GM21576 (cell line): ENCODE results near the gene WDR7.
"Not testable (repeated sequence)": the region's sequence is repeated elsewhere in the genome, so short reads cannot be mapped to it uniquely, and the experiment has no call there.

Source experiments
- ATAC-seq: cut with Tn5 transposase; IDR thresholded peaks from one replicate; pipeline ENCODE4 v1.9.1; 2021; ENCODE audit warnings: mild to moderate bottlenecking, moderate library complexity; ENCODE audit not compliant: unreplicated experiment

WDR7 gene

GRCh38 chr18:56652802-56653201 is 1.6 kb downstream of the WDR7 start:
- ATAC-seq = no peak

DNA sequence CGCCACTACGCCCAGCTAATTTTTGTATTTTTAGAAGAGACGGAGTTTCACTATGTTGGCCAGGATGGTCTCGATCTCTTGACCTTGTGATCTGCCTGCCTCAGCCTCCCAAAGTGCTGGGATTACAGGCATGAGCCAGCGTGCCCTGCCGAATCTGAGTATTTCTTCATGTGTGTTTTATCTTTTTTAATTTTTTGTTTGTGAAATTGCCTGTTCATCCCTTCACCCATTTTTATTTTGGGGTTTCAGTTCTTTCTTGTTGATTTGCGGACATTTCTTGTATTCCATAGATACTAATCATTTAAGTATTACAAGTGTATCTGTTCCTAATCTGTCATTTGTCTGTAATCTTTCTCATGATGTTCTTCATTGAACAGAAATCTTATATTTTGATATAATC is 3.1 kb downstream of the WDR7 start:
- ATAC-seq = not testable (repeated sequence)

DNA sequence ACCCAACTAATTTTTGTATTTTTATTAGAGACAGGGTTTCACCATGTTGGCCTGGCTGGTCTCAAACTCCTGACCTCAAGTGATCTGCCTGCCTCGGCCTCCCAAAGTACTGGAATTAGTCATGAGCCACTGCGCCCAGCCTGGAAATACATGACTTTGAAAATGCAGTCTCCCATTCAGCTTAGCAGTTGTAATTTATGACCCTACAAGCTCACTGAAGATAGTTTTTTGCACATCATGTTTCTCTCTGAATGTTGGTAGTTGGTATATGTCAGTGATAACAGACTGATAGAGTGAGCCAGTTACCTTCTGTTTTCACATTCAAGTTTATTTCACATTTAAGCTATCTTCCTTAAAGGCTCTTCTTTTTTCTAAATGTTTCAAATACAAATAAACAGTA is 7.1 kb downstream of the WDR7 start:
- no peak for ATAC-seq

GRCh38 chr18:56659111-56659510 is 8.0 kb downstream of the WDR7 start:
- ATAC-seq = no peak

- ATAC-seq = no peak
These were observed 9.5 kb downstream of the WDR7 start for GRCh38 chr18:56660655-56661054.

DNA sequence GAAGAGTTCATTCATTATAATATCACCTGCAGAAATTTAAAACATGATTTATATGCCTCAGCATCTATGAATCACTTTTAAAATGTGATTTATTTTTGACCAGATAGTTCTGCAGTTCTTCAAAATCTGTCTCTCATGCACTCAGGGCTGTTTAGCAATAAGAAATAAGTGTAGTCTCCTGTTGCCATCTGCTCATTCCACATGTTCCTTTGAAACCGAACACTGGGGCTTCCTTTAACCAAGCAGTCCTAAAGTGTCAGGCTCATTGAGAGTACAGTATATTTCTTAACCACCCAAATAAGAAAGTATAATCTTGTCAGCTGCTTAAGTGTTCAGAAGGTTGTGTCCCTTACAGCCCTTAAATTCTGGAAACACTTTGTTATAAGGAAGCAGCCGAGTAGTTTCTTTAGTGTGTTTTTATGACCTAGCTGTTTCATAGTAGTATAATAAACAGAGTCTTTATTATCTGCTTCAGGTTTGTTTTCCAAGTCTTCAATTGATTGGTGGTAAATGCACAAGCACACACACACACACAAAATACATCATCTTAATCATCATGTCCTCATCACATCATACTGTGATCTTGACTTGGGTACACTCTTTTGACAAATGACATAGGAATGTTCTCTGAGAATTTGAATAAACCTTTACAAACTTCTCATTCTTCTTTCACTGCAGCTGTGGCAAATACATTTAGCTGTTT is 10.4 kb downstream of the WDR7 start:
- no peak for ATAC-seq

DNA sequence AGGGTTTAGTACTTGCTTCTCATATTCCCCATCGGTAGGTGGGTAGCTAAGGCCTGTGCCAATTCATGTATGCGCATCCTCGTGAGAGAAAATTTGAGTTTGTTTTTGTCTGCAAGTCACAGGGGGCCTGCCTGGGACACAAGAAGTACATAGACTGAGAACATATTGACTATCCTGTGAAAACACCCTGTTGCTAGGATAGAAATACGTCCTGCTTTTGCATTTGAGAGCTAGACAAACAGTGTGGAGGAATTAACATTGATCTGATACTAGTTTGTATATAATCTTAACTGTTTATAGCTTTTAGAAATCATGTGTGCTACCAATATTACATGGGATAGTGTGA is 10.9 kb downstream of the WDR7 start:
- ATAC-seq = no peak

DNA sequence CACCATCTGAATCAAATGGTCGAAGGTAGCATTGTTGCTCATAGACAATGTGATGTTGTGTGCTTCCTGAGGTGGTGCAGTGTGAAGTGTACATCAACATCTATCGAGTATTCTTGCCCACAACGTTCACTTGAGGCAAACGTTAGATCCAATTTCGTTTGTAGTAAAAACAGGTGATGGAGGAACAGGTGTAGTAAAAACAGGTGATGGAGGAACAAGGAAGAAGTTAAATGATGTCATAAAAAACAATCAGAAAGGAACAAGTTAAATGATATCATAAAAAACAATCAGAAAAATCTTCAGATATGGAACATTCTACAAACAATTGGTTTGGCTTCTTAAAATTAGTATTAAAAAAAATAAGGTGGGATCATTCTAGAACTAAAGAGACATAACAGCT is 11.3 kb downstream of the WDR7 start:
- no peak for ATAC-seq

DNA sequence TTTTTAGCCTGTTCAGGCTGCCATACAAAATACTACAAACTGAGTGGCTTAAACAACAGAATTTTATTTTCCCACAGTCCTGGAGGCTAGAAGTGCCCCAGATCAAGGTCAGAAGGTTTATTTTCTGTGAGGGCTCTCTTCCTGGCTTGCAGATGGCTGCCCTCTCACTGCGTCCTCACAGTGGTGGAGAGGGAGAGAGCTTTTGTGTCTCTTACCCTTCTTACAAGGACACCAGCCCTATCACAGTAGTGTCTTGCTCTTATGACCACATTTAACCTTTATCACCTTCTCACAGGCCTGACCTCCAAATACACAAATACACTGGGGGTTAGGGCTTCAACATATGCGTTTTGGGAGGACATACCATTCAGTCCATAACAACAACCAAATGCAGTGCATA is 11.7 kb downstream of the WDR7 start:
- no peak for ATAC-seq

GRCh38 chr18:56672391-56672790 is 21.2 kb downstream of the WDR7 start:
- no peak for ATAC-seq

- ATAC-seq = no peak
These were observed 21.8 kb downstream of the WDR7 start for GRCh38 chr18:56672981-56673380.

DNA sequence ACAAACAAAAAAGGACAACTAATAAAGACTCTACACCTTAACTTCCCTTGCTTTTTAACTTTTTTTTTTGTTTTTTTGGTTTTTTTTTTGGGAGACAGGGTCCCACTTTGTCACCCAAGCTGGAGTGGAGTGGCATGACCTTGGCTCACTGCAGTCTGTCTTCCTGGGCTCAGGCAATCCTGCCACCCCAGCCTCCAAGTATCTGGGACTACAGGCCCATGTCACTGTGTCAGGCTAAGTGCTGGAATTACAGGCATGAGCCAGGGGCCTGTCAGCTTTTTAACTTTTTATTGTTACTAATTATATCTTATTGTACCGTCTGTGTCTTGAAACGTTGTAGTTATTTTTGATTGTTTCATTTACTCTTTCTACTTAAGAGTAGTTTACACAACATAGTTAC is 25.5 kb downstream of the WDR7 start:
- no peak for ATAC-seq

DNA sequence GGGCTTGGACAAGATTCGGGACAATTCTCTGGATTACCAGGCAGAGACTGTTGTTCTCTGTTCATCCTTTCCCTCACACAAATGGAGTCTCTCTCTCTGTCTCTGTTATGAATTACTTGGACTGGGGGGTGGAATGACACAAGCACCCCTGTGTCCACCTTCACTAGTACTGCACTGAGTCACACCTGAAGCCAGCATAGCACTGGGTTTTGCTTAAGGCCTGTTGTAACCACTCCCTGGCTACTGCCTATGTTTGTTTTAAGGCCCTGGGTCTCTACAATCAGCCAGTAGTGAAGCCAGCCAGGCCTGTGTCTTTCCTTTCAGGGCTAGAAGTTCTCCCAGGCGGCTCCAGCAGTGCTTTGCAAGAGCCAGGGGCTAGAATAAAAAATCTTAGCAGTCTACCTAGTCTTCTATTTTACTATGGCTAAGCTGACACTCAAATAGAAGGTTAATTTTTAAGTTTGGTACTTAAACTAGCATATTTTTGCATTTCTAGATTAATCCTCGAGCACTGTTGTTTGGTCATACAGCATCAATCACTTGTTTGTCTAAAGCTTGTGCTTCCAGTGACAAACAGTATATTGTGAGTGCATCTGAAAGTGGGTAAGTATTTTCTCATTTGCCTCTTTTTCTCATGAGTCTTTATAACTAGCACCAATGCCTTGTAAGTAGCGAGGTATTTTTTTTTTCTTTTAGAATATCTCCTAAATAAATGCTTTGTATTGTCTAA is 27.8 kb downstream of the WDR7 start:
- no peak for ATAC-seq

GRCh38 chr18:56684277-56684676 is 33.1 kb downstream of the WDR7 start:
- ATAC-seq = no peak

DNA sequence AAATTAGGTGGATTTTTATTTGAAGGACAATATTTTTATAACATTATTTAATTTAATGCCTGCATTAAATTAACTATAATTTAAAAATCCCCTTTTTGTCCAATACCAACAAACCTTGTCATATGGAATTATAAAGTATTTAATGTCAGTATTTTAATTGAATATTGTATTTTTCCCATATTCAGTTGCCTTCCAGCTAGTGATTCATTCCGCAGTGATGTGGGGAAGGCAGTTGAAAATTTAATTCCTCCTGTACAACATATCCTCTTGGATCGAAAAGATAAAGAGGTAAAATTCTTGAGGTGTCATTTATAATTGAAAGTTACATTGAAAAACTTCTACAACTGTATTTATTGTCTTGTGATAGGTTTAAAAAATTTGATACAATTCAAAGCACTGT is 40.4 kb downstream of the WDR7 start:
- no peak for ATAC-seq

GRCh38 chr18:56696966-56697365 is 45.8 kb downstream of the WDR7 start:
- no peak for ATAC-seq

GRCh38 chr18:56702946-56703345 is 51.8 kb downstream of the WDR7 start:
- ATAC-seq = no peak

- ATAC-seq = peak; percentile 100
These were observed 58.3 kb downstream of the WDR7 start for GRCh38 chr18:56709463-56709862.

DNA sequence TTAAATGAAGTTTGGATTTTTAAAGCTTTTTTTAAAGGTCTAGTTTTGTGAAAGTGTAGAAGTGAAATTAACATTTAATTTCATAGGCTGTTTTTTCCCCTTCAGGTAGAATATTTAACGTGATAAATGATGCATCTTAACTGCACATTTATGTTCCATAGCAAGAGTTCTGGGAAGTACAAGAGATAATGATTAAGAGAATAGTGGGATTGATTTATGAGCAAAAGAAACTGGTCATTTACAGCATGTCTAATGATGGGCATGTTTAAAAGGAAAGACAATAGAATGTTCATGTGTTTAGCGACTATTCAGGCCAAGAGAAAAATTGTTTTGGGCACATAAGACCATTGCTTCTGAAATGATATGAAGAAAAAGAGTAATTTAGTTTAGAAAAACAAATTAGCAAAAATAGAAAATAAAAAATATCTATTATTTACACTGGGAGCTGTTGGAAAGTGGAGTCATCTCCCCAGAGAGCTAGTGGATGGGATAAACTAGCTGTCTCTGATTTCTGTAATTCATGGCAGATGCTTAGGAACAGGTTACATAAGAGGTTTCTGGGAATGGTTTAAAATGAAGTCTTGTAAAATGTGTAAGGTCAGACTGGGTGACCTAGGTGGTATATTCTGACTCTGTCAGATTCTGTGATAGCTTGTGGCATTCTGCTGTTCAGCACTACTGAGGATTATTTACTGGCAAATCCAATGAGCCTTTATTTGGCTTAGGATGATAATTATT is 60.7 kb downstream of the WDR7 start:
- ATAC-seq = no peak

DNA sequence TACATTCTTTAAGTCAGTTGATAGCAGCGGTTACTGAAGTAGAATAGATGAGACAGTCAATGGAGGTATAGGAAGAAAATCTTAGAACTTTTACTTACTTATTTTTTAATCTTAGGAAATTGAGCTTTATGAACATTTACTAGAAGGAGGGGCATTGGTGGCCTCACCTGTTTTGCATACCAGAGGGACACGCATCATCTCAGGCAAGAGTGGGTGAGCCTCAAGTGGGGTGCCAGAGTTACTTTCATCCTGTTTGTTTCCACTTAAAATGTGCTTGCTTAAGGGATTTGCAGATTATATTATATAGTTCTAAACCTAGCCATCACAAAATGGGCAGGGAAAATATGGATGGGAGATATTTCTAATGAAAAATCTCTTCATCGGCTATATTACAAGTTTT is 61.6 kb downstream of the WDR7 start:
- no peak for ATAC-seq

DNA sequence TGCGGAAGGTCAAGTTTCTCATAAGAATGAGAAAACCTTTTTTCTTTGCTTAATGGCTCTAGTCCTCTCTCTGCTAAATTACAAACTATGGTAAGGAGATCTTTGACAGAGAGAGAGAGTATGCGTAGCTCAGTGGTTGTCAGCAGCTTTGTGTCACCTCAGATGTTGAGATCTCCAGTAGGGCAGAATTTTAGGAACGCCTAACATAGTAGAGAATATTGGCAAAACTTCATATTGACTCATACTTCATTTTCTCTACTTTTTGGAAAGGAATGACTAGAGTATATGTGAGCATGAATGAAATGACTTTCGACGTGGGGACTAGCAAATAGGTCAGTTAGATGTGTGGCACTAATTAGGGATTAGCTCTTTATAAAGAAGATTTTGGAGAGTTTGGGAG is 64.0 kb downstream of the WDR7 start:
- ATAC-seq = no peak

- ATAC-seq = no peak
These were observed 65.6 kb downstream of the WDR7 start for GRCh38 chr18:56716692-56717146.
